ENCODE data around the gene ITGAV. TPM values are rescaled to one million over a fixed set of nuclear protein-coding genes. Genes with fewer than 3 reads are reported as not detected.

The ITGAV gene
- polyA plus RNA-seq, 6 donors from 2014 or later: 0.07 to 0.74 (median 0.43) TPM; not detected in 2

GRCh38 chr2:186636800-186637496 is 47.1 kb downstream of the ITGAV start:
- DNase-seq (no peak), ATAC-seq (ENCODE audit: low read depth in 2 of 2) (no peak)
- no peak overlapping the region for H3K4me3 Mint-ChIP-seq
- no peaks in the 10 kb centered on the region for H3K9me3 Mint-ChIP-seq
- H3K4me1 Mint-ChIP-seq: no peaks in the 10 kb centered on the region
- no peaks in the 10 kb centered on the region for H3K27me3 Mint-ChIP-seq
- peak overlapping the region in 1 of 6 donors; percentile 59 for H3K27ac Mint-ChIP-seq
- no peaks in the 10 kb centered on the region for H3K36me3 Mint-ChIP-seq

DNA sequence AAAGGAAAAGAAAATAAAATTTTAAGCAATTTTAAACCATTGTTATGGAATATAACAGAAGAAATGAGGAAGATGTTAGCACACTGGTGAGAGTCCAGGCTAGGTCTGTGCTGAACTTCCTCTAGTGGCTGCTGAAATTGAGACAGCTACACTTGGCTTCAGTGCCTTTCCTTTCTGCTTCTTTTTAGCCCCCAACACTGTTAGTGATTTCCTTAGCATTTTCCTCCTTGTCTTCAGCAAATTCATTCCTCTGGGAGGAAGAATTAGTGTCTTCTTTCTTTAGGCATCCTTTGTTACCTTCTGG is 47.6 kb downstream of the ITGAV start:
- no peak overlapping the region for H3K4me3 Mint-ChIP-seq
- no peak overlapping the region for H3K27ac Mint-ChIP-seq
- no peak for DNase-seq
- ATAC-seq (ENCODE audit: low read depth in 2 of 2): no peak
- no peaks in the 10 kb centered on the region for H3K9me3 Mint-ChIP-seq
- H3K36me3 Mint-ChIP-seq: no peaks in the 10 kb centered on the region
- no peaks in the 10 kb centered on the region for H3K27me3 Mint-ChIP-seq
- no peaks in the 10 kb centered on the region for H3K4me1 Mint-ChIP-seq

- Mint-ChIP-seq H3K27ac (peak overlapping the region in 1 of 6 donors; percentile 8), H3K4me3 (no peak overlapping the region), H3K9me3 (no peaks in the 10 kb centered on the region), H3K4me1 (no peaks in the 10 kb centered on the region), H3K27me3 (no peaks in the 10 kb centered on the region), H3K36me3 (no peaks in the 10 kb centered on the region)
- ATAC-seq (ENCODE audit: low read depth in 2 of 2): no peak
- DNase-seq: no peak
Measured at GRCh38 chr2:186639939-186640338, 50.1 kb downstream of the ITGAV start.

- H3K27ac Mint-ChIP-seq: no peak overlapping the region
- no peak overlapping the region for H3K4me3 Mint-ChIP-seq
- H3K27me3 Mint-ChIP-seq: no peaks in the 10 kb centered on the region
- ATAC-seq (ENCODE audit: low read depth in 2 of 2) (no peak), DNase-seq (no peak)
- no peaks in the 10 kb centered on the region for H3K4me1 Mint-ChIP-seq
- H3K36me3 Mint-ChIP-seq: no peaks in the 10 kb centered on the region
- H3K9me3 Mint-ChIP-seq: no peaks in the 10 kb centered on the region
Measured at GRCh38 chr2:186641132-186641806, 51.4 kb downstream of the ITGAV start.

- Mint-ChIP-seq H3K36me3 (no peaks in the 10 kb centered on the region), H3K9me3 (no peaks in the 10 kb centered on the region), H3K4me3 (no peak overlapping the region), H3K27me3 (no peaks in the 10 kb centered on the region), H3K27ac (no peak overlapping the region), H3K4me1 (no peaks in the 10 kb centered on the region)
- DNase-seq (peak; percentile 2), ATAC-seq (ENCODE audit: low read depth in 2 of 2) (no peak)
Measured at GRCh38 chr2:186641807-186642321, 52.0 kb downstream of the ITGAV start.

- ATAC-seq (ENCODE audit: low read depth in 2 of 2): no peak
- H3K4me3 Mint-ChIP-seq: no peak overlapping the region
- no peaks in the 10 kb centered on the region for H3K36me3 Mint-ChIP-seq
- no peaks in the 10 kb centered on the region for H3K9me3 Mint-ChIP-seq
- no peak overlapping the region for H3K27ac Mint-ChIP-seq
- H3K4me1 Mint-ChIP-seq: no peaks in the 10 kb centered on the region
- H3K27me3 Mint-ChIP-seq: no peaks in the 10 kb centered on the region
- DNase-seq: no peak
Measured at GRCh38 chr2:186644791-186645190, 54.9 kb downstream of the ITGAV start.

DNA sequence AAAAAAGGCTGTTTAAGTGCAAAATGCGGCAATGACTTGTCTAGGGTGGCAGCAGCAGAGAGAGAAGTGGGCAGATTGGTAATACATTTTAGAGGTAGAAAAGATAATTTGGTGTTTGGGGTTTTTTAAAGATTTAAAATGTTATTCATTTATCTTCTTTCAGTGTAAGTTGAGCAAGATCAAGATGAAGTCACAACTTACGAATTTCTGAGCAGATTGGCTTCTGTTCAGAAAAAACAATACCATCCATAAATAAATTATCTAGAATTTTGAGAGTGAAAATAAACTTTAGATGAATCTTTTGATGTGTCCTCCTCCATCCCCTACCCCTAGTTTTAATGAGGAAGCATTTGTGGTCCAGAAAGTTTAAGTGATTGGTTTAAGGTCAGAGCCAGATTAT is 56.1 kb downstream of the ITGAV start:
- no peaks in the 10 kb centered on the region for H3K27me3 Mint-ChIP-seq
- H3K9me3 Mint-ChIP-seq: no peaks in the 10 kb centered on the region
- no peak for ATAC-seq (ENCODE audit: low read depth in 2 of 2)
- DNase-seq: no peak
- no peak overlapping the region for H3K4me3 Mint-ChIP-seq
- H3K36me3 Mint-ChIP-seq: no peaks in the 10 kb centered on the region
- H3K4me1 Mint-ChIP-seq: no peaks in the 10 kb centered on the region
- no peak overlapping the region for H3K27ac Mint-ChIP-seq

- Mint-ChIP-seq H3K4me3 (no peak overlapping the region), H3K27me3 (no peaks in the 10 kb centered on the region), H3K27ac (no peak overlapping the region), H3K9me3 (no peaks in the 10 kb centered on the region), H3K36me3 (no peaks in the 10 kb centered on the region), H3K4me1 (no peaks in the 10 kb centered on the region)
- no peak for ATAC-seq (ENCODE audit: low read depth in 2 of 2)
- no peak for DNase-seq
Measured at GRCh38 chr2:186648130-186648529, 58.3 kb downstream of the ITGAV start.

GRCh38 chr2:186653511-186653910 is 63.7 kb downstream of the ITGAV start:
- no peak for DNase-seq
- H3K4me3 Mint-ChIP-seq: no peak overlapping the region
- H3K9me3 Mint-ChIP-seq: no peaks in the 10 kb centered on the region
- peaks cover 0 to 4% of the 10 kb centered on the region in 2 donors for H3K36me3 Mint-ChIP-seq
- H3K4me1 Mint-ChIP-seq: no peaks in the 10 kb centered on the region
- no peak overlapping the region for H3K27ac Mint-ChIP-seq
- no peak for ATAC-seq (ENCODE audit: low read depth in 2 of 2)
- no peaks in the 10 kb centered on the region for H3K27me3 Mint-ChIP-seq

- H3K4me3 Mint-ChIP-seq: no peak overlapping the region
- H3K36me3 Mint-ChIP-seq: peaks cover 0 to 6% of the 10 kb centered on the region in 2 donors
- DNase-seq (no peak), ATAC-seq (ENCODE audit: low read depth in 2 of 2) (no peak)
- H3K27me3 Mint-ChIP-seq: no peaks in the 10 kb centered on the region
- no peaks in the 10 kb centered on the region for H3K9me3 Mint-ChIP-seq
- H3K4me1 Mint-ChIP-seq: no peaks in the 10 kb centered on the region
- no peak overlapping the region for H3K27ac Mint-ChIP-seq
Measured at GRCh38 chr2:186659383-186659782, 69.5 kb downstream of the ITGAV start.

DNA sequence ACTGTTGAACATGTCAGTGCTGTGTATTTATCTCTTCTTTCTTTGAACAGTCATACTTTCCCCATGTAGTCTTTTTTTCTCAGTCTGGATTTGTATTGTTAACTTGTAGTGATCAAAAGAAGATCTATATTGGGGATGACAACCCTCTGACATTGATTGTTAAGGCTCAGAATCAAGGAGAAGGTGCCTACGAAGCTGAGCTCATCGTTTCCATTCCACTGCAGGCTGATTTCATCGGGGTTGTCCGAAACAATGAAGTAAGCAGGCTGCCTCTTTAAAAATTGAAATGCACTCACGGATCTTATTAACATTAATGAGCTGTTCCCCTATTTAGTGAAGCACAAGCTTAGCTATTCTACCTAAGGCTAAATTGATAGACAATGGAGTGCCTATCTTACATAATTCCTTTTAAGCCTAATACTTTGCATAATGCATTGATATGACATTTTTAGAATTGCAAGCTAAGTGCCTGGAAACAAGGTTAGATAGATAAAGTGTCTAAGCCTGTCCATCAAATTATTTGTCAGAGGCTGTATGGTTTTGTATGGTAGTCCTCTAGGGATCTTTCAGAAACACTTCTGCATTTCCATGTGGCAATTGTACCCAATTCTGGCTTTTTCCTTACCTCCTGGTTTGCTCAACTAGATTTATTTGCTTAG is 74.7 kb downstream of the ITGAV start:
- Mint-ChIP-seq H3K27me3 (no peaks in the 10 kb centered on the region), H3K36me3 (peaks cover 0 to 8% of the 10 kb centered on the region in 2 donors), H3K4me3 (no peak overlapping the region), H3K9me3 (no peaks in the 10 kb centered on the region), H3K27ac (no peak overlapping the region), H3K4me1 (no peaks in the 10 kb centered on the region)
- DNase-seq: no peak
- ATAC-seq (ENCODE audit: low read depth in 2 of 2): no peak

DNA sequence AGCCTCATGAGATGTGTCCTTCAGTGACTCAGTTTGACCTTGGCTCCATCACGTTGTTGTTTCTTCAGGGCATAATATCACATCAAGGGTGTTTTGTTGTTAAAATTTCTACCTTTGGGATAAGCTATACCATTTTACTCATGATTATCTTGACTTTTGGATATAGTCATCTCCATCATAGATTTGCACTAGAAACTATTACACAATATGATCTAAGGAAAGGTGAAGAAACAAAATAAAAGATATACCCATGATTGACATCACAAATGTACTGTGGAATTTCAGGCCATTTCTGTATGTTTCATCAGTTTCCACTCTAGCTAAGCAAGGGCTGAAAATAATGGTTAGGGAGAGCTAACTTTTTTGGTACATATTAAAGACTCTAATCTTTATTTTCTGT is 79.3 kb downstream of the ITGAV start:
- Mint-ChIP-seq H3K4me1 (no peaks in the 10 kb centered on the region), H3K36me3 (peaks cover 29 to 45% of the 10 kb centered on the region in 2 donors), H3K27me3 (no peaks in the 10 kb centered on the region), H3K9me3 (peaks cover 0 to 12% (median 10%) of the 10 kb centered on the region in 7 donors), H3K27ac (no peak overlapping the region), H3K4me3 (no peak overlapping the region)
- ATAC-seq (ENCODE audit: low read depth in 2 of 2) (no peak), DNase-seq (no peak)

- H3K9me3 Mint-ChIP-seq: peaks cover 0 to 15% (median 10%) of the 10 kb centered on the region in 7 donors
- H3K36me3 Mint-ChIP-seq: peaks cover 29 to 38% of the 10 kb centered on the region in 2 donors
- no peaks in the 10 kb centered on the region for H3K4me1 Mint-ChIP-seq
- no peak overlapping the region for H3K4me3 Mint-ChIP-seq
- H3K27ac Mint-ChIP-seq: no peak overlapping the region
- DNase-seq (no peak), ATAC-seq (ENCODE audit: low read depth in 2 of 2) (no peak)
- H3K27me3 Mint-ChIP-seq: no peaks in the 10 kb centered on the region
Measured at GRCh38 chr2:186670831-186671230, 81.0 kb downstream of the ITGAV start.

DNA sequence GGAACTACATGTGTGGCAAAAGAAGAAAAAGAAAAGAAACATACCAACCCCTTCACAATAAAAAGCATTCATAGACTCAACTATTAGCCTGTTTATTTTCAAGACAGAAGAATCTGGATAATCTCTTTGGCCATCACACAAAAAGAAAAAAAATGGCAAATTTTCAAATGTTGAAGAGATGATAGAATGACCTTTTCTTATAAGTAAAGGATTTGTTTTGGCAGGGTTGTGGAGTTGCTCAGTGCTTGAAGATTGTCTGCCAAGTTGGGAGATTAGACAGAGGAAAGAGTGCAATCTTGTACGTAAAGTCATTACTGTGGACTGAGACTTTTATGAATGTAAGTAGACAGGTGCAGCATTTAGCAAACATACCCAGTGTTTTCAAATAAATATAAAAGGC is 85.5 kb downstream of the ITGAV start:
- peaks cover 29 to 37% of the 10 kb centered on the region in 2 donors for H3K36me3 Mint-ChIP-seq
- ATAC-seq (ENCODE audit: low read depth in 2 of 2) (no peak), DNase-seq (no peak)
- H3K4me3 Mint-ChIP-seq: no peak overlapping the region
- no peak overlapping the region for H3K27ac Mint-ChIP-seq
- H3K27me3 Mint-ChIP-seq: no peaks in the 10 kb centered on the region
- H3K9me3 Mint-ChIP-seq: peaks cover 0 to 15% (median 10%) of the 10 kb centered on the region in 7 donors
- H3K4me1 Mint-ChIP-seq: no peaks in the 10 kb centered on the region
